K562 (cell line): Measurements from ENCODE around the gene ZNF236. TPM values are rescaled to one million over a fixed set of nuclear protein-coding genes. Genes with fewer than 3 reads are reported as not detected.

Experiments used
- BDP1 ChIP-seq: IDR thresholded peaks from 3 replicates; pipeline ENCODE4 v1.6.1; 2011; ENCODE audit not compliant: insufficient read length, insufficient read depth
- DEAF1 ChIP-seq: fragments of 450-650 bp; formaldehyde crosslinking; IDR thresholded peaks from 2 replicates; pipeline ENCODE4 v1.4.0; 2020; ENCODE audit warnings: mild to moderate bottlenecking, moderate library complexity
- EGR1 ChIP-seq: fragments of 450-650 bp; conservative IDR thresholded peaks from 2 replicates; pipeline ENCODE4 v1.6.1; 2017; ENCODE audit warnings: mild to moderate bottlenecking
- SETDB1 ChIP-seq: IDR thresholded peaks from one replicate; pipeline ENCODE4 v1.6.1; 2012; ENCODE audit warnings: low read length, control low read depth, inconsistent platforms
- TOE1 ChIP-seq, 2 experiments: fragments of 450-650 bp in 1 of 2; sonication (generic) in 1 of 2; formaldehyde crosslinking in 1 of 2; IDR thresholded peaks; 2 replicates each; pipeline versions ENCODE4 v1.7.1 to v1.8.0; 2016 to 2022; ENCODE audit warnings: borderline replicate concordance in 2 of 2, mild to moderate bottlenecking in 2 of 2, antibody characterized with exemption in 1 of 2, inconsistent platforms in 1 of 2, low read depth in 1 of 2, missing genetic modification reagents in 1 of 2, moderate library complexity in 1 of 2
- ZNF24 ChIP-seq: fragments of 450-650 bp; IDR thresholded peaks from 2 replicates; pipeline ENCODE4 v1.6.1; 2016
- polyA plus RNA-seq, 8 experiments: library from polyadenylated mRNA; depleted of rRNA in 4 of 8; stranded (reverse) in 5 of 8; unstranded in 3 of 8; fragments of >200 nt; fragmentation: Nextera tagmentation in 2 of 8; fragmentation: Illumina TruSeq in 1 of 8; extraction: Ambion mirVana in 2 of 8; extraction: Trizol in 1 of 8; gene quantifications; 2 replicates each; pipeline versions ENCODE4 v1.2.1 to v1.2.3, GENCODE V29; 2011 to 2014; ENCODE audit warnings: inconsistent platforms in 1 of 8, missing spikeins in 1 of 8
- total RNA-seq, 7 experiments: library from RNA; depleted of rRNA in 6 of 7; stranded (reverse); fragments of >200 nt in 6 of 7; fragmentation: Illumina TruSeq in 2 of 7; extraction: Trizol in 2 of 7; gene quantifications; 2 replicates each; pipeline versions ENCODE4 v1.2.1 to v1.2.3, GENCODE V29; 2011 to 2021; ENCODE audit warnings: low replicate concordance in 1 of 7
- TF ChIP-seq, protein P1 (sequence below), 2 experiments: fragments of 450-650 bp in 1 of 2; sonication (generic) in 1 of 2; formaldehyde crosslinking in 1 of 2; IDR thresholded peaks; 2 replicates each; pipeline versions ENCODE4 v1.7.1 to v1.9.0; 2016 to 2022; ENCODE audit warnings: inconsistent platforms in 1 of 2, mild to moderate bottlenecking in 1 of 2, missing genetic modification reagents in 1 of 2
- TF ChIP-seq, protein P2 (sequence below): fragments of 200-800 bp; sonication (Bioruptor generic); IDR thresholded peaks from 2 replicates; pipeline ENCODE4 v1.6.1; 2016; ENCODE audit warnings: missing genetic modification characterization, missing compliant biosample characterization

Gene ZNF236
- total and polyA plus RNA-seq, 9 of the 15 experiments (the other 6 are each of a cell fraction or from before 2014, with no cell fraction given): 0.35 to 8.7 (median 3.4) TPM

GRCh38 chr18:76972846-76973519 lies 150.6 kb downstream of the ZNF236 start (continued):
- TF ChIP-seq, protein P1, sequence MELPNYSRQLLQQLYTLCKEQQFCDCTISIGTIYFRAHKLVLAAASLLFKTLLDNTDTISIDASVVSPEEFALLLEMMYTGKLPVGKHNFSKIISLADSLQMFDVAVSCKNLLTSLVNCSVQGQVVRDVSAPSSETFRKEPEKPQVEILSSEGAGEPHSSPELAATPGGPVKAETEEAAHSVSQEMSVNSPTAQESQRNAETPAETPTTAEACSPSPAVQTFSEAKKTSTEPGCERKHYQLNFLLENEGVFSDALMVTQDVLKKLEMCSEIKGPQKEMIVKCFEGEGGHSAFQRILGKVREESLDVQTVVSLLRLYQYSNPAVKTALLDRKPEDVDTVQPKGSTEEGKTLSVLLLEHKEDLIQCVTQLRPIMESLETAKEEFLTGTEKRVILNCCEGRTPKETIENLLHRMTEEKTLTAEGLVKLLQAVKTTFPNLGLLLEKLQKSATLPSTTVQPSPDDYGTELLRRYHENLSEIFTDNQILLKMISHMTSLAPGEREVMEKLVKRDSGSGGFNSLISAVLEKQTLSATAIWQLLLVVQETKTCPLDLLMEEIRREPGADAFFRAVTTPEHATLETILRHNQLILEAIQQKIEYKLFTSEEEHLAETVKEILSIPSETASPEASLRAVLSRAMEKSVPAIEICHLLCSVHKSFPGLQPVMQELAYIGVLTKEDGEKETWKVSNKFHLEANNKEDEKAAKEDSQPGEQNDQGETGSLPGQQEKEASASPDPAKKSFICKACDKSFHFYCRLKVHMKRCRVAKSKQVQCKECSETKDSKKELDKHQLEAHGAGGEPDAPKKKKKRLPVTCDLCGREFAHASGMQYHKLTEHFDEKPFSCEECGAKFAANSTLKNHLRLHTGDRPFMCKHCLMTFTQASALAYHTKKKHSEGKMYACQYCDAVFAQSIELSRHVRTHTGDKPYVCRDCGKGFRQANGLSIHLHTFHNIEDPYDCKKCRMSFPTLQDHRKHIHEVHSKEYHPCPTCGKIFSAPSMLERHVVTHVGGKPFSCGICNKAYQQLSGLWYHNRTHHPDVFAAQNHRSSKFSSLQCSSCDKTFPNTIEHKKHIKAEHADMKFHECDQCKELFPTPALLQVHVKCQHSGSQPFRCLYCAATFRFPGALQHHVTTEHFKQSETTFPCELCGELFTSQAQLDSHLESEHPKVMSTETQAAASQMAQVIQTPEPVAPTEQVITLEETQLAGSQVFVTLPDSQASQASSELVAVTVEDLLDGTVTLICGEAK (IDR thresholded peaks at IDR 0.05): no peak
- TF ChIP-seq, protein P1 (CRISPR knock-in tag; IDR thresholded peaks at IDR 0.05): no peak
- no peak for TF ChIP-seq BDP1
- TF ChIP-seq, protein P2, sequence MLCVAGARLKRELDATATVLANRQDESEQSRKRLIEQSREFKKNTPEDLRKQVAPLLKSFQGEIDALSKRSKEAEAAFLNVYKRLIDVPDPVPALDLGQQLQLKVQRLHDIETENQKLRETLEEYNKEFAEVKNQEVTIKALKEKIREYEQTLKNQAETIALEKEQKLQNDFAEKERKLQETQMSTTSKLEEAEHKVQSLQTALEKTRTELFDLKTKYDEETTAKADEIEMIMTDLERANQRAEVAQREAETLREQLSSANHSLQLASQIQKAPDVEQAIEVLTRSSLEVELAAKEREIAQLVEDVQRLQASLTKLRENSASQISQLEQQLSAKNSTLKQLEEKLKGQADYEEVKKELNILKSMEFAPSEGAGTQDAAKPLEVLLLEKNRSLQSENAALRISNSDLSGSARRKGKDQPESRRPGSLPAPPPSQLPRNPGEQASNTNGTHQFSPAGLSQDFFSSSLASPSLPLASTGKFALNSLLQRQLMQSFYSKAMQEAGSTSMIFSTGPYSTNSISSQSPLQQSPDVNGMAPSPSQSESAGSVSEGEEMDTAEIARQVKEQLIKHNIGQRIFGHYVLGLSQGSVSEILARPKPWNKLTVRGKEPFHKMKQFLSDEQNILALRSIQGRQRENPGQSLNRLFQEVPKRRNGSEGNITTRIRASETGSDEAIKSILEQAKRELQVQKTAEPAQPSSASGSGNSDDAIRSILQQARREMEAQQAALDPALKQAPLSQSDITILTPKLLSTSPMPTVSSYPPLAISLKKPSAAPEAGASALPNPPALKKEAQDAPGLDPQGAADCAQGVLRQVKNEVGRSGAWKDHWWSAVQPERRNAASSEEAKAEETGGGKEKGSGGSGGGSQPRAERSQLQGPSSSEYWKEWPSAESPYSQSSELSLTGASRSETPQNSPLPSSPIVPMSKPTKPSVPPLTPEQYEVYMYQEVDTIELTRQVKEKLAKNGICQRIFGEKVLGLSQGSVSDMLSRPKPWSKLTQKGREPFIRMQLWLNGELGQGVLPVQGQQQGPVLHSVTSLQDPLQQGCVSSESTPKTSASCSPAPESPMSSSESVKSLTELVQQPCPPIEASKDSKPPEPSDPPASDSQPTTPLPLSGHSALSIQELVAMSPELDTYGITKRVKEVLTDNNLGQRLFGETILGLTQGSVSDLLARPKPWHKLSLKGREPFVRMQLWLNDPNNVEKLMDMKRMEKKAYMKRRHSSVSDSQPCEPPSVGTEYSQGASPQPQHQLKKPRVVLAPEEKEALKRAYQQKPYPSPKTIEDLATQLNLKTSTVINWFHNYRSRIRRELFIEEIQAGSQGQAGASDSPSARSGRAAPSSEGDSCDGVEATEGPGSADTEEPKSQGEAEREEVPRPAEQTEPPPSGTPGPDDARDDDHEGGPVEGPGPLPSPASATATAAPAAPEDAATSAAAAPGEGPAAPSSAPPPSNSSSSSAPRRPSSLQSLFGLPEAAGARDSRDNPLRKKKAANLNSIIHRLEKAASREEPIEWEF (CRISPR knock-in tag): no peak
- no peak for TF ChIP-seq EGR1
- TF ChIP-seq DEAF1 (CRISPR knock-in tag): no peak
- no peak for TF ChIP-seq ZNF24
- TF ChIP-seq SETDB1: no peak
- no peak for TF ChIP-seq TOE1 (IDR thresholded peaks at IDR 0.05; ENCODE audit: borderline replicate concordance)
- no peak for TF ChIP-seq TOE1 (CRISPR knock-in tag; IDR thresholded peaks at IDR 0.05; ENCODE audit: borderline replicate concordance, low read depth)
